Smooth muscle cell of the coronary artery (primary cell): Measurements from ENCODE around the gene BFAR. TPM values are rescaled to one million over a fixed set of nuclear protein-coding genes. Genes with fewer than 3 reads are reported as not detected.

Experiments
- total RNA-seq: library from RNA; depleted of rRNA; stranded (reverse); fragments of >200 nt; gene quantifications from 2 replicates; pipeline ENCODE4 v1.2.3, GENCODE V29; 2014; ENCODE audit warnings: low replicate concordance

The BFAR gene
- 30.4 and 47.4 TPM in 2 replicates for total RNA-seq

GRCh38 chr16:14632693-14633569 lies at the start of gene BFAR:
Gene BFAR (plus strand): TSS chr16:14632951. CDS start chr16:14644347, 11,396 bp downstream.

GRCh38 chr16:14629919-14630619 lies 2.7 kb upstream of the BFAR start, which contains the start of gene PARN:
Gene PARN (minus strand): TSS chr16:14630260. CDS start chr16:14630125, 135 bp downstream.

GRCh38 chr16:14694129-14694528 lies 61.4 kb downstream of the BFAR start, which contains the start of gene PLA2G10:
Gene PLA2G10 (minus strand): TSS chr16:14694308. CDS start chr16:14694229, 79 bp downstream.

GRCh38 chr16:14703156-14704011 lies 70.6 kb downstream of the BFAR start, which contains the start of gene NPIPA3:
Gene NPIPA3 (plus strand): TSS chr16:14703411. CDS start chr16:14708944, 5,533 bp downstream.

Other genes starting within 250 kb of the BFAR start
- 14.4 and 21.8 TPM in 2 replicates for gene PARN, start 2.7 kb upstream of the BFAR start, total RNA-seq
- gene PLA2G10, start 61.4 kb downstream of the BFAR start, total RNA-seq, result not detected in 2 replicates
- gene NPIPA3, start 70.5 kb downstream of the BFAR start, total RNA-seq, result 0.70 and 1.2 TPM in 2 replicates
- 0.70 TPM in 1 of 2 replicates, not detected in the other for gene NPIPA2, start 109.6 kb downstream of the BFAR start, total RNA-seq
- gene NOMO1, start 200.8 kb downstream of the BFAR start, total RNA-seq, result 74.9 and 103 TPM in 2 replicates